Liver (tissue), 9 donors: ENCODE measurements around the gene ZNF287. TPM values are rescaled to one million over a fixed set of nuclear protein-coding genes. Genes with fewer than 3 reads are reported as not detected.
A peak's percentile ranks its signal among the peaks of the same experiment; 100 is the strongest.

Experiments used
- DNase-seq: peaks from one replicate; pipeline ENCODE4 v3.0.0-alpha.2; 2017; ENCODE audit warnings: low spot score
- H3K27ac ChIP-seq, 2 donors: one replicate each; pipeline ENCODE4 v1.7.0; 2013; ENCODE audit warnings: inconsistent platforms in 2 of 2, low read length in 2 of 2, control low read depth in 1 of 2, low read depth in 1 of 2, mild to moderate bottlenecking in 1 of 2
- H3K27me3 ChIP-seq, 4 donors: one replicate each; pipeline versions ENCODE4 v1.6.1 to v1.7.0; 2013; ENCODE audit warnings: low read length in 3 of 4, inconsistent platforms in 1 of 4, mild to moderate bottlenecking in 1 of 4, moderate library complexity in 1 of 4; ENCODE audit not compliant: control insufficient read depth in 4 of 4, insufficient read depth in 4 of 4
- H3K36me3 ChIP-seq, 4 donors: one replicate each; pipeline versions ENCODE4 v1.6.1 to v1.7.0; 2013; ENCODE audit warnings: low read length in 3 of 4, mild to moderate bottlenecking in 3 of 4, low read depth in 1 of 4, moderate library complexity in 1 of 4; ENCODE audit not compliant: control insufficient read depth in 4 of 4, insufficient read depth in 3 of 4
- H3K4me1 ChIP-seq, 4 donors: one replicate each; pipeline versions ENCODE4 v1.6.1 to v1.7.0; 2013; ENCODE audit warnings: low read length in 3 of 4, mild to moderate bottlenecking in 3 of 4, moderate library complexity in 1 of 4; ENCODE audit not compliant: control insufficient read depth in 4 of 4, insufficient read depth in 4 of 4
- H3K4me3 ChIP-seq, 3 donors: one replicate each; pipeline versions ENCODE4 v1.6.1 to v1.7.0; 2013; ENCODE audit warnings: low read length in 3 of 3, control low read depth in 1 of 3, low read depth in 1 of 3, mild to moderate bottlenecking in 1 of 3
- H3K9ac ChIP-seq, 2 donors: one replicate each; pipeline ENCODE4 v1.7.0; 2013; ENCODE audit warnings: low read length in 2 of 2, mild to moderate bottlenecking in 2 of 2, moderate library complexity in 2 of 2, control low read depth in 1 of 2, low read depth in 1 of 2
- H3K9me3 ChIP-seq, 4 donors: one replicate each; pipeline versions ENCODE4 v1.6.1 to v1.7.0; 2013; ENCODE audit warnings: low read length in 3 of 4; ENCODE audit not compliant: control insufficient read depth in 4 of 4
- ATF3 ChIP-seq: IDR thresholded peaks from 2 replicates; pipeline ENCODE4 v1.6.1; 2016; ENCODE audit warnings: antibody characterized with exemption
- CTCF ChIP-seq: fragments of 150-350 bp; IDR thresholded peaks from 2 replicates; pipeline ENCODE4 v1.5.1; 2017; ENCODE audit warnings: improper control_type of control experiment, low read depth, low read length; ENCODE audit not compliant: missing input control
- EGR1 ChIP-seq, 2 donors: IDR thresholded peaks; 2 replicates each; pipeline ENCODE4 v1.6.1; 2016 to 2018; ENCODE audit warnings: antibody characterized with exemption in 2 of 2, low read depth in 2 of 2
- FOXA1 ChIP-seq: IDR thresholded peaks from 2 replicates; pipeline ENCODE4 v1.6.1; 2016; ENCODE audit warnings: antibody characterized with exemption
- GABPA ChIP-seq, 2 donors: IDR thresholded peaks in 1 of 2; conservative IDR thresholded peaks in 1 of 2; 2 replicates each; pipeline ENCODE4 v1.6.1; 2016; ENCODE audit warnings: antibody characterized with exemption in 2 of 2, mild to moderate bottlenecking in 1 of 2, moderate library complexity in 1 of 2
- HNF4A ChIP-seq, 2 donors: conservative IDR thresholded peaks; 2 replicates each; pipeline ENCODE4 v1.6.1; 2016; ENCODE audit warnings: antibody characterized with exemption in 2 of 2, mild to moderate bottlenecking in 2 of 2
- HNF4G ChIP-seq: IDR thresholded peaks from 2 replicates; pipeline ENCODE4 v1.6.1; 2016; ENCODE audit warnings: antibody characterized with exemption
- JUND ChIP-seq, 2 donors: IDR thresholded peaks; 2 replicates each; pipeline ENCODE4 v1.6.1; 2016; ENCODE audit warnings: antibody characterized with exemption in 2 of 2
- NR2F2 ChIP-seq: IDR thresholded peaks from 2 replicates; pipeline ENCODE4 v1.6.1; 2016; ENCODE audit warnings: antibody characterized with exemption
- RAD21 ChIP-seq, 2 donors: IDR thresholded peaks; 2 replicates each; pipeline ENCODE4 v1.6.1; 2016; ENCODE audit warnings: antibody characterized with exemption in 2 of 2, mild to moderate bottlenecking in 2 of 2
- REST ChIP-seq: IDR thresholded peaks from 2 replicates; pipeline ENCODE4 v1.6.1; 2016; ENCODE audit warnings: antibody characterized with exemption, mild to moderate bottlenecking
- RXRA ChIP-seq, 2 donors: IDR thresholded peaks; 2 replicates each; pipeline ENCODE4 v1.6.1; 2017 to 2018; ENCODE audit warnings: antibody characterized with exemption in 2 of 2, mild to moderate bottlenecking in 1 of 2
- SP1 ChIP-seq: IDR thresholded peaks from 2 replicates; pipeline ENCODE4 v1.6.1; 2018; ENCODE audit warnings: antibody characterized with exemption, mild to moderate bottlenecking
- TAF1 ChIP-seq: conservative IDR thresholded peaks from 2 replicates; pipeline ENCODE4 v1.6.1; 2016; ENCODE audit warnings: antibody characterized with exemption, mild to moderate bottlenecking
- YY1 ChIP-seq: IDR thresholded peaks from 2 replicates; pipeline ENCODE4 v1.6.1; 2016; ENCODE audit warnings: antibody characterized with exemption, mild to moderate bottlenecking
- ZBTB33 ChIP-seq: IDR thresholded peaks from 2 replicates; pipeline ENCODE4 v1.6.1; 2016; ENCODE audit warnings: antibody characterized with exemption
- WGBS: extraction: QIAGEN DNeasy Blood & Tissue Kit; methylation state at CpG from one replicate; pipeline ENCODE4 v1.1.7; 2013; 5-methylcytosine and 5-hydroxymethylcytosine counted together
- polyA plus RNA-seq, 2 donors: library from polyadenylated mRNA; stranded (reverse) in 1 of 2; unstranded in 1 of 2; fragments of 200-250 nt in 1 of 2; fragments of >200 nt in 1 of 2; fragmentation: Nextera tagmentation in 1 of 2; extraction: Ambion mirVana in 1 of 2; gene quantifications; one replicate each; pipeline versions ENCODE4 v1.2.1 to v1.2.3, GENCODE V29; 2013 to 2015
- total RNA-seq, 2 donors: library from RNA; depleted of rRNA; stranded (reverse); fragments of >200 nt; gene quantifications; one replicate each; pipeline ENCODE4 v1.2.3, GENCODE V29; 2014
- donor health status: healthy.
- donor health status: healthy.
- donor health status: healthy.
- donor health status: healthy.
- donor health status: healthy.

The ZNF287 gene
- total and polyA plus RNA-seq, 4 donors: 0.40 to 1.2 (median 0.82) TPM

GRCh38 chr17:16584273-16584995 is 15.4 kb upstream of the ZNF287 start:
- peaks cover 0 to 8% (median 0%) of the 10 kb centered on the region in 4 donors for H3K4me1 ChIP-seq
- TF ChIP-seq ATF3 (no peak), GABPA (IDR thresholded peaks at IDR 0.05 in 1 of 2, conservative IDR thresholded peaks at IDR 0.05 in 1 of 2) (no peak), JUND (IDR thresholded peaks at IDR 0.05) (no peak), CTCF (peak; percentile 74), RAD21 (IDR thresholded peaks at IDR 0.05) (peak; percentile 60 to 80), REST (peak; percentile 24)
- no peak overlapping the region for H3K9ac ChIP-seq
- H3K4me3 ChIP-seq: peak overlapping the region; percentile 2 to 25 (median 25)
- peaks cover 0 to 3% (median 0%) of the 10 kb centered on the region in 4 donors for H3K27me3 ChIP-seq
- peaks cover 0 to 3% (median 1%) of the 10 kb centered on the region in 4 donors for H3K9me3 ChIP-seq
- WGBS: 17% methylated on average over 39 of the region's 39 CpGs
- H3K27ac ChIP-seq: peak overlapping the region in 1 of 2 donors; percentile 25
- peak; percentile 85 for DNase-seq
- H3K36me3 ChIP-seq: no peaks in the 10 kb centered on the region

GRCh38 chr17:16583781-16584180 is 14.8 kb upstream of the ZNF287 start:
- Histone ChIP-seq H3K27me3 (peaks cover 0 to 3% (median 0%) of the 10 kb centered on the region in 4 donors), H3K27ac (no peak overlapping the region), H3K9ac (no peak overlapping the region), H3K4me3 (no peak overlapping the region), H3K4me1 (peaks cover 0 to 8% (median 0%) of the 10 kb centered on the region in 4 donors), H3K9me3 (peaks cover 0 to 3% (median 1%) of the 10 kb centered on the region in 4 donors), H3K36me3 (no peaks in the 10 kb centered on the region)
- no peak for DNase-seq
- 48% methylated on average over 7 of the region's 7 CpGs for WGBS
- TF ChIP-seq FOXA1: no peak
- no peak for TF ChIP-seq HNF4A (conservative IDR thresholded peaks at IDR 0.05)
- TF ChIP-seq CTCF: no peak
- no peak for TF ChIP-seq YY1
- TF ChIP-seq HNF4G: no peak
- no peak for TF ChIP-seq SP1
- TF ChIP-seq RAD21 (IDR thresholded peaks at IDR 0.05): no peak
- TF ChIP-seq RXRA (IDR thresholded peaks at IDR 0.05): no peak
- no peak for TF ChIP-seq REST
- TF ChIP-seq EGR1 (IDR thresholded peaks at IDR 0.05; ENCODE audit: low read depth in 2 of 2): no peak
- no peak for TF ChIP-seq JUND (IDR thresholded peaks at IDR 0.05)
- no peak for TF ChIP-seq ATF3
- TF ChIP-seq NR2F2: no peak
- no peak for TF ChIP-seq ZBTB33
- no peak for TF ChIP-seq TAF1
- TF ChIP-seq GABPA (IDR thresholded peaks at IDR 0.05 in 1 of 2, conservative IDR thresholded peaks at IDR 0.05 in 1 of 2): no peak
